Upper lobe of right lung (tissue), 1 donor: Measurements from ENCODE around the gene ZFHX3. TPM values are rescaled to one million over a fixed set of nuclear protein-coding genes. Genes with fewer than 3 reads are reported as not detected.

Source experiments
- ATAC-seq: fragments of 200-7000 bp; cut with Tn5 transposase; one replicate; pipeline ENCODE4 v1.9.1; 2020; ENCODE audit warnings: mild to moderate bottlenecking, moderate library complexity
- DNase-seq: peaks from one replicate; pipeline ENCODE4 v3.0.0-alpha.2; 2020
- H3K27ac ChIP-seq: fragments of 200-600 bp; one replicate; pipeline ENCODE4 v1.8.0; 2022
- H3K27me3 ChIP-seq: fragments of 200-600 bp; one replicate; pipeline ENCODE4 v1.8.0; 2022; ENCODE audit warnings: mild to moderate bottlenecking
- H3K36me3 ChIP-seq: fragments of 200-600 bp; one replicate; pipeline ENCODE4 v1.8.0; 2022
- H3K4me1 ChIP-seq: fragments of 200-600 bp; one replicate; pipeline ENCODE4 v1.8.0; 2022
- H3K4me3 ChIP-seq: fragments of 200-600 bp; one replicate; pipeline ENCODE4 v1.8.0; 2022; ENCODE audit warnings: mild to moderate bottlenecking
- H3K9me3 ChIP-seq: fragments of 200-600 bp; one replicate; pipeline ENCODE4 v1.8.0; 2022
- CTCF ChIP-seq: fragments of 200-600 bp; IDR thresholded peaks from one replicate; pipeline ENCODE4 v1.8.0; 2022; ENCODE audit warnings: antibody characterized with exemption
- intact Hi-C: fragments of 100-400 bp; cut with DNase I; formaldehyde crosslinking; loops from one replicate; pipeline ENCODE4 v1.11.0; 2022
- total RNA-seq: library from RNA; stranded (reverse); fragmentation: NEBNext Ultra II Directional; extraction: Animal tissue kit (Norgen Biotek cat#: 25700); gene quantifications from one replicate; pipeline ENCODE4 v1.2.1, GENCODE V29; 2021
- donor health status: DM: no; HTN: yes; CAD: no; lungs with severe emphysema.

ZFHX3 gene
- total RNA-seq, 1 donor from 2014 or later = 29.0 TPM

DNA sequence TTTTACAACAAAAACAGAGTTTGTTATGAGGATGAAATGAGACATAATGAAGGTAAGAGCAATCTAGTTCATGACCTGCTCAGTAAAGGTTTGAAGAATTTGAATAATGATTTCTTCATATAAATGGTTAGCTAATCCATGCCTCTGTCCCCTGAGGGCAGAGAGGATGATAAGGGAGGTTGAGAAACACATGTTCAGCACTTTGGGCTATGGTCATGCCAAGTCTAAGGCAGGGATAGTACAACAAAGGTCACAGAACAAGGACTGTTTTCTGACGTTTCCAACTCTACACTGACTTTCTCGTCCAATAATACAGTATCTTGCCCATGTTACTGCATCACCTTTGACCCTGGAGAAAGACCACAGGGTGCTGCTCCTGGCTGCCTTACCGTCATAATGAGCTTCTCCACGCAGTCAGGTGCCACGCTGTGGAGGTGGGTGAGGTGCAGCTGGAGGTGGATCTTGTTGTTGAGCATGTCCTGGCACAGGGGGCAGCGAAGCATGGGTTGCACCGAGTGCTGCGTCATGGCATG is 236.7 kb downstream of the ZFHX3 start:
- Histone ChIP-seq H3K4me1 (no peaks in the 10 kb centered on the region), H3K4me3 (no peak overlapping the region), H3K27ac (no peak overlapping the region), H3K36me3 (peaks cover 15% of the 10 kb centered on the region), H3K9me3 (no peaks in the 10 kb centered on the region), H3K27me3 (no peaks in the 10 kb centered on the region)
- no peak for ATAC-seq
- intact Hi-C loops = no loop called here
- no peak for DNase-seq
- TF ChIP-seq CTCF = no peak

DNA sequence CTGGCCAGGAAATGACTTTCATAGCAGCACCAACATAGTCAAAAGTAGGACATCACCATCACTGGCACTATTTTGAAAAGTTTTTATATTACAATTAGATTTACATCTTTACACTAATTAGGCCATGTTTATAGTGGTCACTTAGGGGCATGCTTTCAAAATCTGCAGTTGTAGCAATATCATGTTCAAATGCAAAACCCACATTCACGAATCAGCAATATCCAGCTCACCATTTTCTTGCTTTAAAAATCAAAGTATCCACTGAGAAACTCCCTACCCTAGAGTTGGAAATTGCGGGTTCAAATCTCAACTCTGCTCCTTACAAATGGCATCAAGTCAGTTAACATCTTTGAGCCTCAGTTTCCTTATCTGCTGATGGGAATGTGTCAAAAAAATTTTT is 237.4 kb downstream of the ZFHX3 start:
- Histone ChIP-seq H3K27me3 (no peaks in the 10 kb centered on the region), H3K36me3 (peaks cover 15% of the 10 kb centered on the region), H3K27ac (no peak overlapping the region), H3K9me3 (no peaks in the 10 kb centered on the region), H3K4me1 (no peaks in the 10 kb centered on the region), H3K4me3 (no peak overlapping the region)
- intact Hi-C loops = no loop called here
- TF ChIP-seq CTCF = no peak
- no peak for ATAC-seq
- no peak for DNase-seq

- TF ChIP-seq CTCF = no peak
- DNase-seq (no peak), ATAC-seq (no peak)
- intact Hi-C loops = no loop called here
- no peaks in the 10 kb centered on the region for H3K4me1 ChIP-seq
- H3K4me3 ChIP-seq = no peak overlapping the region
- no peak overlapping the region for H3K27ac ChIP-seq
- H3K9me3 ChIP-seq = no peaks in the 10 kb centered on the region
- peaks cover 15% of the 10 kb centered on the region for H3K36me3 ChIP-seq
- no peaks in the 10 kb centered on the region for H3K27me3 ChIP-seq
Measured at GRCh38 chr16:72809446-72809845, 238.5 kb downstream of the ZFHX3 start.

- Histone ChIP-seq H3K36me3 (peaks cover 15% of the 10 kb centered on the region), H3K9me3 (no peaks in the 10 kb centered on the region), H3K27me3 (no peaks in the 10 kb centered on the region), H3K27ac (no peak overlapping the region), H3K4me3 (no peak overlapping the region), H3K4me1 (no peaks in the 10 kb centered on the region)
- DNase-seq (no peak), ATAC-seq (no peak)
- intact Hi-C loops = no loop called here
- TF ChIP-seq CTCF = no peak
Measured at GRCh38 chr16:72808754-72809153, 239.2 kb downstream of the ZFHX3 start.

GRCh38 chr16:72807245-72807644 is 240.7 kb downstream of the ZFHX3 start:
- Histone ChIP-seq H3K4me1 (no peaks in the 10 kb centered on the region), H3K4me3 (no peak overlapping the region), H3K9me3 (no peaks in the 10 kb centered on the region), H3K27ac (no peak overlapping the region), H3K36me3 (peaks cover 15% of the 10 kb centered on the region), H3K27me3 (no peaks in the 10 kb centered on the region)
- ATAC-seq = no peak
- no peak for TF ChIP-seq CTCF
- intact Hi-C loops = no loop called here
- DNase-seq = no peak

- DNase-seq (no peak), ATAC-seq (no peak)
- Histone ChIP-seq H3K4me1 (no peaks in the 10 kb centered on the region), H3K27me3 (no peaks in the 10 kb centered on the region), H3K36me3 (peaks cover 4% of the 10 kb centered on the region), H3K9me3 (no peaks in the 10 kb centered on the region), H3K27ac (no peak overlapping the region), H3K4me3 (no peak overlapping the region)
- intact Hi-C loops = no loop called here
- no peak for TF ChIP-seq CTCF
Measured at GRCh38 chr16:72805486-72805885, 242.4 kb downstream of the ZFHX3 start.
